Measurements from ENCODE around the gene MMD2.
A peak's percentile ranks its signal among the peaks of the same experiment; 100 is the strongest.
"Not testable (repeated sequence)": the region's sequence is repeated elsewhere in the genome, so short reads cannot be mapped to it uniquely, and the experiment has no call there.

The MMD2 gene

GRCh38 chr7:4958477-4959301, at the start of gene MMD2:
TSS of gene MMD2 (minus strand) at chr7:4959187. CDS start at chr7:4959017, 170 bp downstream.
- DNase-seq (ENCODE audit: low spot score) = no peak

GRCh38 chr7:5005066-5005465, 46.1 kb upstream of the MMD2 start:
- no peak for DNase-seq (ENCODE audit: low spot score)

GRCh38 chr7:5001911-5002310, 42.9 kb upstream of the MMD2 start:
- DNase-seq (ENCODE audit: low spot score) = no peak

- no peak for DNase-seq (ENCODE audit: low spot score)
Observed at GRCh38 chr7:5001003-5001402, 42.0 kb upstream of the MMD2 start.

- DNase-seq (ENCODE audit: low spot score) = no peak
Observed at GRCh38 chr7:4999369-4999950, 40.5 kb upstream of the MMD2 start.

- no peak for DNase-seq (ENCODE audit: low spot score)
Observed at GRCh38 chr7:4998910-4999309, 39.9 kb upstream of the MMD2 start.

- no peak for DNase-seq (ENCODE audit: low spot score)
Observed at GRCh38 chr7:4998244-4998643, 39.3 kb upstream of the MMD2 start.

- no peak for DNase-seq (ENCODE audit: low spot score)
Observed at GRCh38 chr7:4996696-4997222, 37.8 kb upstream of the MMD2 start.

GRCh38 chr7:4995429-4995969, 36.5 kb upstream of the MMD2 start:
- DNase-seq (ENCODE audit: low spot score) = no peak

GRCh38 chr7:4993471-4993870, 34.5 kb upstream of the MMD2 start:
- no peak for DNase-seq (ENCODE audit: low spot score)

- not testable (repeated sequence) for DNase-seq (ENCODE audit: low spot score)
Observed at GRCh38 chr7:4982741-4983140, 23.8 kb upstream of the MMD2 start.

- not testable (repeated sequence) for DNase-seq (ENCODE audit: low spot score)
Observed at GRCh38 chr7:4981295-4981890, 22.4 kb upstream of the MMD2 start.

GRCh38 chr7:4975626-4976025, 16.6 kb upstream of the MMD2 start:
- DNase-seq (ENCODE audit: low spot score) = not testable (repeated sequence)

- peak; percentile 86 for DNase-seq (ENCODE audit: low spot score)
Observed at GRCh38 chr7:4973728-4974198, 14.8 kb upstream of the MMD2 start.

- DNase-seq (ENCODE audit: low spot score) = not testable (repeated sequence)
Observed at GRCh38 chr7:4972446-4972845, 13.5 kb upstream of the MMD2 start.

- no peak for DNase-seq (ENCODE audit: low spot score)
Observed at GRCh38 chr7:4965295-4966022, 6.5 kb upstream of the MMD2 start.

GRCh38 chr7:4964506-4964905, 5.5 kb upstream of the MMD2 start:
- DNase-seq (ENCODE audit: low spot score) = no peak

- DNase-seq (ENCODE audit: low spot score) = no peak
Observed at GRCh38 chr7:4962872-4963775, 4.1 kb upstream of the MMD2 start.

- no peak for DNase-seq (ENCODE audit: low spot score)
Observed at GRCh38 chr7:4960363-4960762, 1.4 kb upstream of the MMD2 start.

- no peak for DNase-seq (ENCODE audit: low spot score)
Observed at GRCh38 chr7:4959893-4960292, 906 bp upstream of the MMD2 start.

GRCh38 chr7:4959306-4959705, 319 bp upstream of the MMD2 start:
- DNase-seq (ENCODE audit: low spot score) = no peak
